NCI-H1417 (cell line): ENCODE data around the gene ANKRD13A.
"Not testable (repeated sequence)": the region's sequence is repeated elsewhere in the genome, so short reads cannot be mapped to it uniquely, and the experiment has no call there.

ENCODE experiments used
- DNase-seq, 3 experiments: peaks; one replicate each; lab custom pipeline; 2025; lab: John Stamatoyannopoulos, UW

Gene ANKRD13A

DNA sequence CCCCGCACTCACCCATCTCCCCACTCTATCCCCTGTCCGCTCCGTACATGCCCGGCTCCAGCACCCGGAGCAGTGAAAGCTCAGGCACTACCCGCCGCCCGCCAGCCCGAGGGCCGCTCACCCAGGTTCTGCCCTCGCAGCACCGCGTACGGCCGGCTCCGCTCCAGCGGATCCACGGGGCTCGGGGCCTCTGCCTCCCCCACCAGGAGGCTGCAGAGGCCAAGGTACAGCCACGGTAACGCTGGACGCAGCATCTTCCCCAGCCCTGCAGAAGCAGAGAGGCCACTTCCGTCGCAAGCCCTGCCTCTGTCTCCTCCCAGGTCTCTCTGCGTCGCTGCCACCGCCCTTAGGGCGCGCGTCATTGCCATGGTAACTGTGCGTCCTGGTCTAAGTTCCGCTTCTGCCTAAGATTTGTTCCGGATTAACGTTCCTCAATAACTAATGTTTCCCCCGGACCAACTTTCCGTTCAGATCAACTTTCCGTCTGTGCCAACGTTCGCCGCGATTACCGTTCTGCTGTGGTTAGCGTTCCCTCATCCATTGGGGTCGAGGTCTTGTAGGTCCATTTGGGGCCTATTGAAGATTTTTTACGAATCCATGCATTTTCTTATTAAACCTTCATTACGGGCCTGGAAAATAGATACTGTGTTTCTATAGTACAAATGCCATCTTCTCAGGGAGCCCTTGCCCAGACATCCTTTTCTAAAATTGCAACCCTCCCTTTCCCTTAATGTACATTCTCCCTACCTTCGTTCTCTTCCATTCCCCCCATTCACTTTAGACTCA, 49.2 kb downstream of the ANKRD13A start, which contains the start of gene C12orf76:
Gene C12orf76 (minus strand): TSS at position 281 of the 786 bp plus-strand sequence. CDS start 27 bp downstream, at position 254.
- peak; percentile 96 to 99 (median 97) for DNase-seq

DNA sequence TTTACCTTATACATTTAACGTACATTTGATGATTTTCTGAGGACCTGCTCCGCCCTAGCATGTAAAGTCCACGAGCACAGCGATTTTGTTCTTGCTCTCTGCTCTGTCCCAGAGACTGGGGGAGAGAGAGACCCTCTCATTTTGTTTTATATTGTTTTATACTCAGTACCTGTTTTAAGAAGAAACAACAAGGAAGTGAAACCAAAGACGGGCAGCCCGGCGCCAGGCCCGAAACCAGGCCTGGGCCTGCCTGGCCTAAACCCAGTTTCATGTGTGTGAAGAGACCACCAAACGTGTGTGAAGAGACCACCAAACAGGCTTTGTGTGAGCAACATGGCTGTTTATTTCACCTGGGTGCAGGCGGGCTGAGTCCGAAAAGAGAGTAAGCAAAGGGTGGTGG, 49.8 kb downstream of the ANKRD13A start:
- DNase-seq: not testable (repeated sequence)

DNA sequence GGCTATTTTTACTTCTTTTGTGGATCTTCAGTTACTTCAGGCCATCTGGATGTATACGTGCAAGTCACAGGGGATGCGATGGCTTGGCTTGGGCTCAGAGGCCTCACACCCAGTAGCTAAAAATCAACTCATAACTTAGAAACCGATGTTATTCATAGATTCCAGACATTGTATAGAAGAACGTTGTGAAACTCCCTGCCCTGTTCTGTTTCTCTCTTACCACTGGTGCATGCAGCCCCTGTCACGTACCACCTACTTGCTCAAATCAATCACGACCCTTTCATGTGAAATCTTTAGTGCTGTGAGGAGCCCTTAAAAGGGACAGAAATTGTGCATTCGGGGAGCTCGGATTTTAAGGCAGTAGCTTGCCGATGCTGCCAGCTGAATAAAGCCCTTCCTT, 50.4 kb downstream of the ANKRD13A start:
- DNase-seq: not testable (repeated sequence)

DNA sequence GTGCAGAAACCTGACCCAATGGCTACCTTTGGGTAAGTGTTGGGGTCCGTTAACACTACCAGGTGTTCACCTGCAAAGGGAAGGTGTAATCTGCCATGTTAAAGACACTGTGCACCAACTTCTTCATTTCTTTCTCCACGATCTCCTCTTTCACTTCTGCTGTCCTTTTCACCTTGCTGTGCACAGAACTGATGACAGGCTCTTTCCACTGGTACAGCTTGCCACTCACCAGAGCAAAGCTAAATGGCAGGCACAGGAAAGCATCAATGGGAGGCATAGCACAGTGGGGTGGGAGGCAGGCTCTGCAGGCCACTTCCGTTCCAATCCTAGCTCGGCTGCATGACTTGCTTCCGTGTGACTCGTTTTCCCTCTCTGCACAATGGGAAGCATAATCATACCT, 51.7 kb downstream of the ANKRD13A start:
- DNase-seq: no peak

DNA sequence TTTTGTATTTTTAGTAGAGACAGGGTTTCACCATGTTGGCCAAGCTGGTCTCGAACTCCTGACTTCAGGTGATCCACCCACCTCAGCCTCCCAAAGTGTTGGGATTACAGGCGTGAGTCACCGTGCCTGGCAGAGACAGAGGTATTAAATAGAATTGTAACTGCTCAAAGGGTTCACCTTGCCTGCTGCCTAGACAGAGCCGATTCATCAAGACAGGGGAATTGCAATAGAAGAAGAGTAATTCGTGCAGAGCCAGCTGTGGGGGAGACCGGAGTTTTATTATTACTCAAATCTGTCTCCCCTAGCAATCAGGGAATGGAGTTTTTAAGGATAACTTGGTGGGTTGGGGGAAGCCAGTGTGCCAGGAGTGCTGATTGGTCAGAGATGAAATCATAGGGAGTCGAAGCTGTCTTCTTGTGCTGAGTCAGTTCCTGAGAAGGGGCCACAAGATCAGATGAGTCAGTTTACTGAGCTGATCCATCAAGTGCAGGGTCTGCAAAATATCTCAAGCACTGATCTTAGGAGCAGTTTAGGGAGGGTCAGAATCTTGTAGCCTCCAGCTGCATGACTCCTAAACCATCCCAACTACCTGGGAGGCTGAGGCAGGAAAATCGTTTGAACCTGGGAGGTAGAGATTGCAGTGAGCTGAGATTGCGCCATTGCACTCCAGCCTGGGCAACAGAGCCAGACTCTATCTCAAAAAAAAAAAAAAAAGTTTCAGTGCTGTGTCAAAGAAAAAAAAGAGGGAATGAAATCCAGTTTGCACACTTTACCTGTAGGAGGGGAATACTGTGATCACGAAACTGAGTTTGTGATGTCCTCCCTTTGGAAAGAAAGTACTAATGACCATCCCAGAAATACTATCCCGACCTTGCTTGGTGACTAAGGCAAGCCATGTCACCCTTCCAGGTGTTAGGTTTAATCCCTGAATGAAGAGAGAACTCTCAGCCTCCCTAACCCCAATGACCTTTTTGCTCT, 56.4 kb downstream of the ANKRD13A start:
- DNase-seq: not testable (repeated sequence)

DNA sequence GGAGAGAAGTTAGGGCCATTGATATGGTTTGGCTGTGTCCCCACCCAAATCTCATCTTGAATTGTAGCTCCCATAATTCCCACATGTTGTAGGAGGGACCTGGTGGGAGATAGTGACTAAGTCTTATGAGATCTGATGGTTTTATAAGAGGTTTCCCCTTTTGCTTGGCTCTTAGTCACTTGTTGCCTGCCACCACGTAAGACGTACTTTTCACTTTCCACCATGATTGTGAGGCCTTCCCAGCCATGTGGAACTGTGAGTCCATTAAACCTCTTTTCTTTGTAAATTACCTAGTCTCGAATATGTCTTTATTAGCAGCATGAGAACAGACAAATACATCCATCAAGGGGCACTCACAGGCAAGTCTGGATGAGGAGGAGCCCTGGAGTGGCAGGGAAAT, 57.4 kb downstream of the ANKRD13A start:
- DNase-seq: not testable (repeated sequence)

- no peak for DNase-seq
Observed at GRCh38 chr12:110058875-110059615, 59.8 kb downstream of the ANKRD13A start.

GRCh38 chr12:110059651-110060000, 60.4 kb downstream of the ANKRD13A start:
- no peak for DNase-seq

DNA sequence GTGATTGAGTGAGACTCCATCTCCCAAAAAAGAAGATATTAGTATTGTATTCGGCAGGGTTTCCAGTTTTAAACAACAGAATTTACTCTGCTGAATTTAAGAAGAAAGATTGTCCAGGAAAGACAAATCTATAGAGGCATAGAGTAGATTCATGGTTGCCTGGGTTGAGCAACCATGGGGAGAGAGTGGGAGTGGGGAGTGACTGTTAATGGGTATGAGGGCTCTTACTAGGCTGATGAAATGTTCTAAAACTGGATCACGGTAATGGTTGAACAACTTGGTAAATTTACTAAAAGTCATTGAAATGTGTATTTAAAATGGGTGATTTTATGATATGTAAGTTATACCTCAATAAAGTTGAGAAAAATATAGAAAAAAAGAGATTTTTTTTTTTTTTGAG, 63.0 kb downstream of the ANKRD13A start:
- no peak for DNase-seq

DNA sequence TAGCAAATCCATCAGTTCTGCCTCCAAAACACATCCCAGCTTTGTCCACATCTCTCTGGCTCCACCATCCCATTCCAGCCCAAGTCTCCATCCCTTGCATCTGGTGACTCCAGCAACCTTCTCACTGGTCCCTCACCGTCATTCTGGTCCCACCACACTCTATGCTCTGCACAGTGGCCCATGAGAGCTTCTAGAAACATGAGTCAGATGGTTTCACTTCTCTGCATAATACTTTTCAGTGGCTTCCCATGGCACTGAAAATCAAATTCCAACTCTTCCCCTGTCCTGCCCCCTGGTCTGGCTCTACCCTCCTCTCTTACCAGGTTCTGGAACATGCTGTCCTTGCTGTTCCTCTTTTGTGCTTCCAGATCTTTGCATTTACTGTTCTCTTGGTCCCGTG, 66.3 kb downstream of the ANKRD13A start:
- no peak for DNase-seq

GRCh38 chr12:110067531-110067930, 68.3 kb downstream of the ANKRD13A start:
- DNase-seq: no peak

- not testable (repeated sequence) for DNase-seq
Observed at GRCh38 chr12:110068115-110068514, 68.9 kb downstream of the ANKRD13A start.

- DNase-seq: no peak
Observed at GRCh38 chr12:110068654-110069053, 69.4 kb downstream of the ANKRD13A start.

DNA sequence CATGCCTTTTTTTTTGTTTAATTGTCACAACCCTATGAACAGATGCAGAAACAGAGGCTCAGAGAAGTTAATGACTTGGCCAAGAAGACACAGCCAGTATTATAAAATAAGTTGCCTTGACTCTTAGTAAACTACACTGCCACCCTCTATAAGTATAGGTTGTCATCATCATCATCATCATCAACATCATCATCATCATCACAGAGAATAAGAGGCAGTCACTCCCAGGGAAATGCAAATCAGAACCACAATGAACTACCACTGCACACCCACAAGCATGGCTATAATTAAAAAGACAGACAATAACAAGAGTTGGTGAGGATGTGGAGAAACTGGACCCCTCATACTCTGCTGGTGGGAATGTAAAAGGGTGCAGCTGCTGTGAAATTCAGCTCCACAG, 72.3 kb downstream of the ANKRD13A start:
- no peak for DNase-seq

GRCh38 chr12:110071967-110072366, 72.7 kb downstream of the ANKRD13A start:
- DNase-seq: no peak

GRCh38 chr12:110072636-110073035, 73.4 kb downstream of the ANKRD13A start:
- not testable (repeated sequence) for DNase-seq

DNA sequence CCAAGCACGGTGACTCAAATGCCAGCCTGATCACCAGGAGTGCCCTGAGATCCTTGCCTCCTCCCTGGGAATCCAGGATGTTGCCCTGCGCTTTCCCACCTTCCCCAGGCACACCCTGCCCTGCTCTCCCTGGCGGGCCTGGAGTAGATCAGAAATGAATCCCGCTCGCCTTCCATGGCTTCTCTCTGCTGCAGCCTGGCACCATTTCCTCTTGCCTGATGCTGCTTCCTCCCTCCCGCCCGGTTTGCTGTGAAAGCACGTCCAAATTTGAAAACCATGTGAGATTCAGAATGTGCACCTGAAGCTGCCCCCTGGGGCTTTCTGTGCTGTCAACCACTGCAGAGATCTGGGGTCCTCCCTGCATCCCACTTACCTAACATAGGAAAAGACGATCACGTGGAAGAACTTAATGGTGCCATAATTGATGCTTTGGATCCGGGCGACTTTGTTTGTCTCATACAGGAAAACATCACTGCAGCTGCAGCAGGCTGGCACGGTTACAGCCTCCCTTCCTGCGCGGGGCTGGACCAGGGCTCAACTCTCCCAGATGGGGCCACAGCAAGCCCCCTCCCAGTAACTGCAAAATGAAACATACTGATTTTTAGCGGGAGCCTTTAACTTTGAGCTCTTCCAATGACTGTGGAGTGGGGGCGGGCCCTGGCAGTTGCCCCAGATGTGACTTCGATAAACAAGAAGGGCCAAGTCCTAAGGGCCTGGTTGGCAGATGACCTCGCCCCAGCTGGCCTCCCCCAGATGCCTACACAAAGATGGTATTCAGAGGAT, 74.0 kb downstream of the ANKRD13A start:
- DNase-seq: peak in 2 of 3 experiments; percentile 78 to 92

DNA sequence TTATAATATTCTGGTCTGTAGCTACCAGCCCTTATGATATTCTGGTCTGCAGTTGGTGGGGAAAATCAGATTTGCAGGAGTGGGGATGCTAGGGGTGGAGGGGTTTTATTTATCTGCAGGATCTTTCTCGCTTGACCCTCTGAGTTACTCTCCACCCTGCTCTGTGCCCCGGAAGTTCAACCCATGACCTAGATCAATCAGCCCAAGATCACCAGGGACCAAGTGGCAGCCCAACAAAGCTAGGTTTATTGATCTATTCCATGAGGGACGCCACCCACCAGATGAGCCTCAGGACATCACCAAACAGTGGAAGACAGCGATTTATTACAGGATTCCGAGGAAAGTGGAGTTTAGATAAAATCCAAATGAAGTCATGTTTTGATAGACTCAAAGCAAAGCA, 74.9 kb downstream of the ANKRD13A start:
- DNase-seq: no peak

- no peak for DNase-seq
Observed at GRCh38 chr12:110075880-110076279, 76.7 kb downstream of the ANKRD13A start.

DNA sequence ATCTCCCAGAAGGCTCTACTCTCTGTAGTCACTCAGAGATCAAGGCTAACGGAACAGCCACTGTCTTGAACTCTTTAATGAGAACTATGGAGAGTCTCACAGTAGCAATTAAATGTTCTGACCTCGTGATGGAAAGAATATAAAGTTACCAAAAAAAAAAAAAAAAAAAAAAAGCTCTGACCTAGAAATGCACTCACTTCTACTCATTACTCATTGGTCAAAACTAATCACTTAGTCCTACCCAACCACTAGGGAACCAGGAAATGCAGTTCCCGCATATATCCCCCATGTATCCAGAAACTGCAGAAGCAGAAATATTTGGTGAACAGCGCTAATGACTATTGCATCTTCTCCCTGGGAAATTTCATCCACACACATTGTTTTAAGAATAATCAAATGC, 78.6 kb downstream of the ANKRD13A start:
- DNase-seq: no peak
